ENCODE data around the gene KPTN.
A peak's percentile ranks its signal among the peaks of the same experiment; 100 is the strongest.
"Not testable (repeated sequence)": the region's sequence is repeated elsewhere in the genome, so short reads cannot be mapped to it uniquely, and the experiment has no call there.

The KPTN gene

GRCh38 chr19:47490847-47491246 is 6.8 kb upstream of the KPTN start:
- no peak for DNase-seq

- no peak for DNase-seq
Measured at GRCh38 chr19:47490031-47490430, 6.0 kb upstream of the KPTN start.

GRCh38 chr19:47489072-47489914 is 5.3 kb upstream of the KPTN start:
- no peak for DNase-seq

GRCh38 chr19:47487551-47488515 is 3.8 kb upstream of the KPTN start:
- no peak for DNase-seq

GRCh38 chr19:47486900-47487299 is 2.9 kb upstream of the KPTN start:
- no peak for DNase-seq

GRCh38 chr19:47486220-47486619 is 2.2 kb upstream of the KPTN start:
- DNase-seq, result not testable (repeated sequence)

GRCh38 chr19:47485210-47485609 is 1.2 kb upstream of the KPTN start:
- DNase-seq, result no peak

GRCh38 chr19:47483200-47483599 is 819 bp downstream of the KPTN start:
- DNase-seq, result no peak

GRCh38 chr19:47481460-47482052 is 2.5 kb downstream of the KPTN start:
- no peak for DNase-seq

- no peak for DNase-seq
Measured at GRCh38 chr19:47480658-47481057, 3.4 kb downstream of the KPTN start.

- peak in 2 of 3 donors; percentile 19 to 46 for DNase-seq
Measured at GRCh38 chr19:47479701-47480503, 4.1 kb downstream of the KPTN start.

- DNase-seq, result no peak
Measured at GRCh38 chr19:47476438-47476972, 7.5 kb downstream of the KPTN start.

- peak; percentile 60 to 77 (median 69) for DNase-seq
Measured at GRCh38 chr19:47475465-47475864, 8.6 kb downstream of the KPTN start.

GRCh38 chr19:47473336-47473735 is 10.7 kb downstream of the KPTN start:
- DNase-seq, result no peak

- peak; percentile 31 to 69 (median 47) for DNase-seq
Measured at GRCh38 chr19:47471733-47472457, 12.1 kb downstream of the KPTN start, which contains the start of gene SLC8A2. SLC8A2 (minus strand) TSS chr19:47471893; CDS start chr19:47466403, 5,490 bp downstream.

- DNase-seq, result no peak
Measured at GRCh38 chr19:47471381-47471732, 12.7 kb downstream of the KPTN start.

- DNase-seq, result no peak
Measured at GRCh38 chr19:47470447-47471195, 13.4 kb downstream of the KPTN start.

- no peak for DNase-seq
Measured at GRCh38 chr19:47469719-47470118, 14.3 kb downstream of the KPTN start.

- DNase-seq, result no peak
Measured at GRCh38 chr19:47469363-47469700, 14.7 kb downstream of the KPTN start.

GRCh38 chr19:47467914-47468313 is 16.1 kb downstream of the KPTN start:
- no peak for DNase-seq

- no peak for DNase-seq
Measured at GRCh38 chr19:47465957-47466356, 18.1 kb downstream of the KPTN start.

All from suppressor macrophage treated with lipopolysaccharide for 1 hour (primary cell).